Activated B cell treated with CpG ODN at 0.5 μM for 24 hours (primary cell): ENCODE data around the gene PTAR1. TPM values are rescaled to one million over a fixed set of nuclear protein-coding genes. Genes with fewer than 3 reads are reported as not detected.

Experiments used
- ATAC-seq: fragments of 200-7000 bp; cut with Tn5 transposase; one replicate; pipeline ENCODE4 v1.10.0; 2021; ENCODE audit warnings: low read depth, mild to moderate bottlenecking, moderate library complexity
- CTCF ChIA-PET: fragments of 350-600 bp; sonication (Branson Sonifier 250); formaldehyde crosslinking; loops from one replicate; lab custom pipeline; 2021; ENCODE audit warnings: antibody characterized with exemption; lab: Charles Lee
- POLR2A ChIA-PET: fragments of 350-600 bp; sonication (Branson Sonifier 250); formaldehyde crosslinking; loops from one replicate; lab custom pipeline; 2021; ENCODE audit warnings: antibody characterized with exemption; lab: Charles Lee
- DNase-seq: peaks from one replicate; pipeline ENCODE4 v3.0.0; 2022
- H3K27ac Mint-ChIP-seq: one replicate; pipeline ENCODE4 v1.8.0; 2020; ENCODE audit warnings: mixed read lengths
- H3K27me3 Mint-ChIP-seq: one replicate; pipeline ENCODE4 v1.8.0; 2021; ENCODE audit warnings: mixed read lengths
- H3K36me3 Mint-ChIP-seq: one replicate; pipeline ENCODE4 v1.8.0; 2021; ENCODE audit warnings: low read depth, mixed read lengths
- H3K4me1 Mint-ChIP-seq: one replicate; pipeline ENCODE4 v1.8.0; 2021; ENCODE audit warnings: mixed read lengths
- H3K4me3 Mint-ChIP-seq: one replicate; pipeline ENCODE4 v1.8.0; 2020; ENCODE audit warnings: mild to moderate bottlenecking, mixed read lengths
- H3K9me3 Mint-ChIP-seq: one replicate; pipeline ENCODE4 v1.8.0; 2020; ENCODE audit warnings: mixed read lengths
- CTCF ChIP-seq: fragments of 200-600 bp; IDR thresholded peaks from one replicate; pipeline ENCODE4 v1.8.0; 2022; ENCODE audit warnings: antibody characterized with exemption, mild to moderate bottlenecking
- intact Hi-C: fragments of 100-400 bp; cut with micrococcal nuclease; formaldehyde crosslinking; loops from one replicate; pipeline ENCODE4 v1.15.1; 2024
- total RNA-seq: library from RNA; stranded (reverse); gene quantifications from 2 replicates; pipeline ENCODE4 v1.2.3, GENCODE V29; 2022

PTAR1 gene
- total RNA-seq, 1 donor from 2014 or later: 49.5 TPM

GRCh38 chr9:69718218-69718617 is 41.6 kb downstream of the PTAR1 start:
- H3K4me1 Mint-ChIP-seq: no peaks in the 10 kb centered on the region
- no peaks in the 10 kb centered on the region for H3K27me3 Mint-ChIP-seq
- no peak for DNase-seq
- no peak for TF ChIP-seq CTCF
- no peak overlapping the region for H3K27ac Mint-ChIP-seq
- CTCF ChIA-PET: no interaction called here
- ATAC-seq: no peak
- intact Hi-C loops: no loop called here
- POLR2A ChIA-PET: no interaction called here
- no peak overlapping the region for H3K4me3 Mint-ChIP-seq
- H3K9me3 Mint-ChIP-seq: no peaks in the 10 kb centered on the region
- H3K36me3 Mint-ChIP-seq: peaks cover 65% of the 10 kb centered on the region

GRCh38 chr9:69715825-69716224 is 44.0 kb downstream of the PTAR1 start:
- no peak for DNase-seq
- CTCF ChIA-PET: no interaction called here
- peaks cover 58% of the 10 kb centered on the region for H3K36me3 Mint-ChIP-seq
- no peak for ATAC-seq
- H3K9me3 Mint-ChIP-seq: no peaks in the 10 kb centered on the region
- intact Hi-C loops: no loop called here
- no peak overlapping the region for H3K27ac Mint-ChIP-seq
- no peak overlapping the region for H3K4me3 Mint-ChIP-seq
- no peaks in the 10 kb centered on the region for H3K4me1 Mint-ChIP-seq
- TF ChIP-seq CTCF: no peak
- POLR2A ChIA-PET: no interaction called here
- H3K27me3 Mint-ChIP-seq: no peaks in the 10 kb centered on the region

GRCh38 chr9:69715096-69715495 is 44.7 kb downstream of the PTAR1 start:
- no peaks in the 10 kb centered on the region for H3K9me3 Mint-ChIP-seq
- intact Hi-C loops: no loop called here
- ChIA-PET POLR2A (no interaction called here), CTCF (no interaction called here)
- ATAC-seq: no peak
- DNase-seq: no peak
- peaks cover 56% of the 10 kb centered on the region for H3K36me3 Mint-ChIP-seq
- no peak overlapping the region for H3K27ac Mint-ChIP-seq
- no peaks in the 10 kb centered on the region for H3K27me3 Mint-ChIP-seq
- TF ChIP-seq CTCF: no peak
- H3K4me3 Mint-ChIP-seq: no peak overlapping the region
- no peaks in the 10 kb centered on the region for H3K4me1 Mint-ChIP-seq

- no peak overlapping the region for H3K27ac Mint-ChIP-seq
- no peaks in the 10 kb centered on the region for H3K4me1 Mint-ChIP-seq
- no peak for DNase-seq
- H3K9me3 Mint-ChIP-seq: peaks cover 36% of the 10 kb centered on the region
- peaks cover 5% of the 10 kb centered on the region for H3K36me3 Mint-ChIP-seq
- intact Hi-C loops: no loop called here
- ChIA-PET POLR2A (no interaction called here), CTCF (no interaction called here)
- ATAC-seq: no peak
- TF ChIP-seq CTCF: no peak
- H3K4me3 Mint-ChIP-seq: no peak overlapping the region
- H3K27me3 Mint-ChIP-seq: peaks cover 2% of the 10 kb centered on the region
Measured at GRCh38 chr9:69697475-69697874, 62.3 kb downstream of the PTAR1 start.

GRCh38 chr9:69696802-69697201 is 63.0 kb downstream of the PTAR1 start:
- peaks cover 5% of the 10 kb centered on the region for H3K36me3 Mint-ChIP-seq
- intact Hi-C loops: no loop called here
- H3K4me3 Mint-ChIP-seq: no peak overlapping the region
- H3K27ac Mint-ChIP-seq: no peak overlapping the region
- CTCF ChIA-PET: no interaction called here
- ATAC-seq (no peak), DNase-seq (no peak)
- no peaks in the 10 kb centered on the region for H3K4me1 Mint-ChIP-seq
- peaks cover 2% of the 10 kb centered on the region for H3K27me3 Mint-ChIP-seq
- POLR2A ChIA-PET: no interaction called here
- H3K9me3 Mint-ChIP-seq: peaks cover 38% of the 10 kb centered on the region
- TF ChIP-seq CTCF: no peak
